HG02588 (cell line): Measurements from ENCODE around the gene SEMA3C.

Experiments
- ATAC-seq: cut with Tn5 transposase; IDR thresholded peaks from one replicate; pipeline ENCODE4 v1.9.1; 2021; ENCODE audit warnings: mild to moderate bottlenecking, moderate library complexity; ENCODE audit not compliant: unreplicated experiment

Gene SEMA3C

GRCh38 chr7:80749270-80749669 lies 169.6 kb downstream of the SEMA3C start:
- no peak for ATAC-seq

- ATAC-seq = no peak
Measured at GRCh38 chr7:80748363-80749042, 170.3 kb downstream of the SEMA3C start.

- no peak for ATAC-seq
Measured at GRCh38 chr7:80740778-80741545, 177.9 kb downstream of the SEMA3C start.

- no peak for ATAC-seq
Measured at GRCh38 chr7:80736371-80737125, 182.3 kb downstream of the SEMA3C start.

- ATAC-seq = no peak
Measured at GRCh38 chr7:80735330-80735729, 183.5 kb downstream of the SEMA3C start.

GRCh38 chr7:80734011-80734410 lies 184.8 kb downstream of the SEMA3C start:
- no peak for ATAC-seq

GRCh38 chr7:80733333-80733915 lies 185.4 kb downstream of the SEMA3C start:
- no peak for ATAC-seq

GRCh38 chr7:80732630-80733029 lies 186.2 kb downstream of the SEMA3C start:
- ATAC-seq = no peak

- ATAC-seq = no peak
Measured at GRCh38 chr7:80731281-80731680, 187.6 kb downstream of the SEMA3C start.

- no peak for ATAC-seq
Measured at GRCh38 chr7:80729591-80730320, 189.1 kb downstream of the SEMA3C start.

GRCh38 chr7:80726666-80727065 lies 192.2 kb downstream of the SEMA3C start:
- ATAC-seq = no peak

GRCh38 chr7:80725181-80725611 lies 193.7 kb downstream of the SEMA3C start:
- no peak for ATAC-seq

GRCh38 chr7:80724249-80724871 lies 194.5 kb downstream of the SEMA3C start:
- no peak for ATAC-seq

- ATAC-seq = no peak
Measured at GRCh38 chr7:80722616-80723195, 196.1 kb downstream of the SEMA3C start.

GRCh38 chr7:80721883-80722615 lies 196.8 kb downstream of the SEMA3C start:
- no peak for ATAC-seq

GRCh38 chr7:80720146-80720545 lies 198.7 kb downstream of the SEMA3C start:
- ATAC-seq = no peak

GRCh38 chr7:80719261-80719660 lies 199.6 kb downstream of the SEMA3C start:
- no peak for ATAC-seq

- ATAC-seq = no peak
Measured at GRCh38 chr7:80711531-80711930, 207.3 kb downstream of the SEMA3C start.

GRCh38 chr7:80708123-80708522 lies 210.7 kb downstream of the SEMA3C start:
- no peak for ATAC-seq
